SH-SY5Y (cell line): ENCODE results near the gene KRT26.

Source experiments
- GATA2 ChIP-seq: IDR thresholded peaks from 2 replicates; pipeline ENCODE4 v1.6.1; 2011; ENCODE audit warnings: mild to moderate bottlenecking, low read depth, low read length
- GATA3 ChIP-seq: IDR thresholded peaks from 2 replicates; pipeline ENCODE4 v1.6.1; 2011; ENCODE audit warnings: low read depth, mild to moderate bottlenecking, low read length, moderate library complexity

The KRT26 gene

GRCh38 chr17:40803617-40804082, 31.6 kb upstream of the KRT26 start:
- no peak for TF ChIP-seq GATA2
- TF ChIP-seq GATA3: no peak

- TF ChIP-seq GATA3 (no peak), GATA2 (no peak)
Measured at GRCh38 chr17:40801157-40801556, 29.2 kb upstream of the KRT26 start.

- TF ChIP-seq GATA2 (no peak), GATA3 (no peak)
Measured at GRCh38 chr17:40800381-40800780, 28.4 kb upstream of the KRT26 start.

GRCh38 chr17:40799859-40800258, 27.9 kb upstream of the KRT26 start, which contains the start of gene KRT28:
KRT28 (minus strand) TSS chr17:40799959; CDS start chr17:40799893, 66 bp downstream.
- TF ChIP-seq GATA2 (no peak), GATA3 (no peak)

- TF ChIP-seq GATA3: no peak
- TF ChIP-seq GATA2: no peak
Measured at GRCh38 chr17:40796846-40797245, 24.8 kb upstream of the KRT26 start.

- TF ChIP-seq GATA2 (no peak), GATA3 (no peak)
Measured at GRCh38 chr17:40795019-40795667, 23.1 kb upstream of the KRT26 start.

- no peak for TF ChIP-seq GATA2
- no peak for TF ChIP-seq GATA3
Measured at GRCh38 chr17:40794466-40794865, 22.5 kb upstream of the KRT26 start.

- TF ChIP-seq GATA2: no peak
- no peak for TF ChIP-seq GATA3
Measured at GRCh38 chr17:40793832-40794231, 21.8 kb upstream of the KRT26 start.

GRCh38 chr17:40791787-40792436, 19.9 kb upstream of the KRT26 start:
- no peak for TF ChIP-seq GATA3
- TF ChIP-seq GATA2: no peak

GRCh38 chr17:40791111-40791510, 19.1 kb upstream of the KRT26 start:
- TF ChIP-seq GATA2 (no peak), GATA3 (no peak)

GRCh38 chr17:40782450-40782849, 10.4 kb upstream of the KRT26 start, which contains the start of gene KRT27:
KRT27 (minus strand) TSS chr17:40782550; CDS start chr17:40782493, 57 bp downstream.
- TF ChIP-seq GATA2 (no peak), GATA3 (no peak)

GRCh38 chr17:40779181-40779909, 7.3 kb upstream of the KRT26 start:
- TF ChIP-seq GATA3: no peak
- TF ChIP-seq GATA2: no peak

- no peak for TF ChIP-seq GATA3
- no peak for TF ChIP-seq GATA2
Measured at GRCh38 chr17:40778461-40778860, 6.5 kb upstream of the KRT26 start.

GRCh38 chr17:40777971-40778370, 6.0 kb upstream of the KRT26 start:
- TF ChIP-seq GATA3 (no peak), GATA2 (no peak)
